ENCODE data around the gene F5.

The F5 gene

GRCh38 chr1:169572187-169572586, 14.1 kb downstream of the F5 start:
- H3K4me3 Mint-ChIP-seq = no peak overlapping the region
- H3K27ac Mint-ChIP-seq = no peak overlapping the region
- H3K36me3 Mint-ChIP-seq (ENCODE audit: low read depth) = no peaks in the 10 kb centered on the region
- no peaks in the 10 kb centered on the region for H3K9me3 Mint-ChIP-seq
- DNase-seq = no peak
- H3K27me3 Mint-ChIP-seq (ENCODE audit: low read depth, poor library complexity) = peaks cover 10% of the 10 kb centered on the region
- no peak for TF ChIP-seq CTCF (IDR thresholded peaks at IDR 0.05)
- H3K4me1 Mint-ChIP-seq = no peaks in the 10 kb centered on the region

GRCh38 chr1:169571450-169571849, 14.8 kb downstream of the F5 start:
- H3K36me3 Mint-ChIP-seq (ENCODE audit: low read depth) = no peaks in the 10 kb centered on the region
- no peaks in the 10 kb centered on the region for H3K4me1 Mint-ChIP-seq
- H3K27ac Mint-ChIP-seq = no peak overlapping the region

GRCh38 chr1:169570172-169570574, 16.1 kb downstream of the F5 start:
- no peak for DNase-seq
- Mint-ChIP-seq H3K27ac (no peak overlapping the region), H3K27me3 (ENCODE audit: low read depth, poor library complexity) (peaks cover 6% of the 10 kb centered on the region), H3K36me3 (ENCODE audit: low read depth) (no peaks in the 10 kb centered on the region), H3K4me3 (no peak overlapping the region), H3K4me1 (no peaks in the 10 kb centered on the region), H3K9me3 (peaks cover under 1% of the 10 kb centered on the region)
- no peak for TF ChIP-seq CTCF (IDR thresholded peaks at IDR 0.05)

More at GRCh38 chr1:169571450-169571849, 14.8 kb downstream of the F5 start:
- no peak for TF ChIP-seq CTCF (IDR thresholded peaks at IDR 0.05)
- Mint-ChIP-seq H3K9me3 (no peaks in the 10 kb centered on the region), H3K27me3 (ENCODE audit: low read depth, poor library complexity) (peaks cover 7% of the 10 kb centered on the region), H3K4me3 (no peak overlapping the region)
- no peak for DNase-seq

- Mint-ChIP-seq H3K27me3 (ENCODE audit: low read depth, poor library complexity) (peaks cover 10% of the 10 kb centered on the region), H3K4me1 (no peaks in the 10 kb centered on the region), H3K9me3 (peaks cover 14% of the 10 kb centered on the region), H3K36me3 (ENCODE audit: low read depth) (no peaks in the 10 kb centered on the region), H3K4me3 (no peak overlapping the region), H3K27ac (no peak overlapping the region)
- TF ChIP-seq CTCF (IDR thresholded peaks at IDR 0.05) = no peak
- DNase-seq = no peak
Measured at GRCh38 chr1:169568497-169568896, 17.8 kb downstream of the F5 start.

GRCh38 chr1:169565335-169566271, 20.7 kb downstream of the F5 start:
- TF ChIP-seq CTCF (IDR thresholded peaks at IDR 0.05) = no peak
- H3K9me3 Mint-ChIP-seq = peaks cover 20% of the 10 kb centered on the region
- H3K4me1 Mint-ChIP-seq = no peaks in the 10 kb centered on the region
- H3K36me3 Mint-ChIP-seq (ENCODE audit: low read depth) = no peaks in the 10 kb centered on the region
- no peak overlapping the region for H3K27ac Mint-ChIP-seq
- H3K4me3 Mint-ChIP-seq = no peak overlapping the region
- peaks cover 15% of the 10 kb centered on the region for H3K27me3 Mint-ChIP-seq (ENCODE audit: low read depth, poor library complexity)
- DNase-seq = no peak

GRCh38 chr1:169563650-169564049, 22.6 kb downstream of the F5 start:
- TF ChIP-seq CTCF (IDR thresholded peaks at IDR 0.05) = no peak
- no peak overlapping the region for H3K27ac Mint-ChIP-seq
- peaks cover 15% of the 10 kb centered on the region for H3K27me3 Mint-ChIP-seq (ENCODE audit: low read depth, poor library complexity)
- H3K4me3 Mint-ChIP-seq = no peak overlapping the region
- H3K36me3 Mint-ChIP-seq (ENCODE audit: low read depth) = no peaks in the 10 kb centered on the region
- no peak for DNase-seq
- no peaks in the 10 kb centered on the region for H3K4me1 Mint-ChIP-seq
- H3K9me3 Mint-ChIP-seq = peaks cover 20% of the 10 kb centered on the region

Data from nephron progenitor cell (in vitro differentiated cells).